BJ (cell line): Measurements from ENCODE around the gene RPUSD3. TPM values are rescaled to one million over a fixed set of nuclear protein-coding genes. Genes with fewer than 3 reads are reported as not detected.

Experiments
- CTCF ChIA-PET: fragments of 350-600 bp; formaldehyde crosslinking; extraction: SDS; loops from one replicate; lab custom pipeline; 2021; ENCODE audit warnings: antibody characterized with exemption, inconsistent platforms; lab: Yijun Ruan, JAX
- POLR2A ChIA-PET: fragments of 300-600 bp; sonication (Branson Sonifier 250); formaldehyde crosslinking; extraction: SDS; loops from one replicate; lab custom pipeline; 2021; ENCODE audit warnings: antibody characterized with exemption; lab: Charles Lee
- DNase-seq: peaks from one replicate; pipeline ENCODE4 v3.0.0-alpha.2; 2011; ENCODE audit warnings: low read depth
- H3K27me3 ChIP-seq: 2 replicates; pipeline ENCODE4 v1.6.0; 2011; ENCODE audit warnings: low read length; ENCODE audit not compliant: control insufficient read depth, insufficient read depth
- H3K36me3 ChIP-seq: 2 replicates; pipeline ENCODE4 v1.5.1; 2011; ENCODE audit warnings: low read length; ENCODE audit not compliant: control insufficient read depth, insufficient read depth
- H3K4me3 ChIP-seq: 2 replicates; pipeline ENCODE4 v1.5.1; 2011; ENCODE audit warnings: low read depth, mild to moderate bottlenecking, control low read depth, low read length
- CTCF ChIP-seq: IDR thresholded peaks from 2 replicates; pipeline ENCODE4 v1.5.1; 2011; ENCODE audit warnings: low read depth, mild to moderate bottlenecking, control low read depth, inconsistent platforms, low read length, moderate library complexity; ENCODE audit not compliant: insufficient read depth
- polyA plus RNA-seq: library from polyadenylated mRNA; depleted of rRNA; stranded (reverse); fragments of >200 nt; gene quantifications from 2 replicates; pipeline ENCODE4 v1.2.3, GENCODE V29; 2011; rRNA removed

RPUSD3 gene
- polyA plus RNA-seq, 1 experiment: 44.9 TPM

- H3K4me3 ChIP-seq: peak within 1 kb of the TSS; percentile 100
- H3K36me3 ChIP-seq: peaks cover 20% of the 10 kb centered on the region
- ChIA-PET CTCF (interaction anchor here (1.0 to 1.1 kb wide), 3 partner anchors 12 to 76 kb away, joined by 3 read pairs; no protein-coding TSS in a partner anchor), POLR2A (interaction anchor here (0.5 to 1.0 kb wide), 3 partner anchors 17 to 756 kb away, joined by 3 to 6 read pairs (median 4); no protein-coding TSS in a partner anchor)
- TF ChIP-seq CTCF: no peak
- no peaks in the 10 kb centered on the region for H3K27me3 ChIP-seq
- peak; percentile 66 for DNase-seq
Measured at GRCh38 chr3:9792405-9793160, 51.2 kb downstream of the RPUSD3 start, which contains the start of the genes ARPC4 and TADA3. Gene ARPC4, plus strand, starts transcription at chr3:9793082. Its CDS starts 40 bp downstream, at chr3:9793122. Gene TADA3, minus strand, starts transcription at chr3:9792473. Its CDS starts 1,007 bp downstream, at chr3:9791466.

DNA sequence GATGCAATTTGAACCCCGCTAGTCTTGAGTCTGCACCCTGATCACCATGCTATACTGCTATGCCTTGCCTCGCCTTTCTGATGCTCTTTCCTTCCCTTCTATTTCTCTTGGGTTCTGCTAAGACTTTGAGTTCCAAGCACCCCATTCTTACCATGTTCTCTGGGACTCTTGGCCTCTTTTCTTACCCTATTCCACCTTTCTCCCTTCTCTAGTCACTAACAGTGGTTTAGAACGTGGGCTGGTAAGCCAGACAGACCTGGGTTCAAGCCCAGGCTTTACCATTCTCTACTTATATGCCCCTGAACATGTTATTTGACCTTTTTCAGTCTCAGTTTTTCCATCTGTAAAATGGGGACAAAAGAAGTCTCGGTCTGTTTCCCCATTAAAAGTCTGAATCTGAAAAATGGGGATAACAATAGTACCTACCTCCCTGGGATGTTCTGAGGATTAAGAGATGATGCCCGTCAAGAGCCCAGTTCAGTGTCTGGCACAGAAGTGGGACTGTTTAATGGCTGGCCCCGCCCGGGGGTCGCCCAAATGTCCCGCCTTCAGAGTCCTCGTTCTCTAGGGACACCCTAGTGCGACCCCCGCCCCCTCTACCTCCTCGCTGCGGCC is 51.9 kb downstream of the RPUSD3 start:
- CTCF ChIA-PET: interaction anchor here (1.0 to 1.1 kb wide), 2 partner anchors 13 to 76 kb away, joined by 3 read pairs; no protein-coding TSS in a partner anchor
- peak overlapping the region; percentile 100 for H3K4me3 ChIP-seq
- no peaks in the 10 kb centered on the region for H3K27me3 ChIP-seq
- TF ChIP-seq CTCF: no peak
- H3K36me3 ChIP-seq: peaks cover 22% of the 10 kb centered on the region
- no peak for DNase-seq
- POLR2A ChIA-PET: interaction anchor here (1.0 kb wide), 1 partner anchor 17 kb away, joined by 4 read pairs; no protein-coding TSS in a partner anchor

GRCh38 chr3:9791127-9791526 is 52.7 kb downstream of the RPUSD3 start:
- no peaks in the 10 kb centered on the region for H3K27me3 ChIP-seq
- H3K36me3 ChIP-seq: peaks cover 25% of the 10 kb centered on the region
- TF ChIP-seq CTCF: no peak
- ChIA-PET POLR2A (no interaction called here), CTCF (interaction anchor here (0.6 to 1.0 kb wide), 2 partner anchors 10 to 684 kb away, joined by 3 read pairs; no protein-coding TSS in a partner anchor)
- H3K4me3 ChIP-seq: no peak overlapping the region
- DNase-seq: no peak

Other genes with a start within 250 kb of the RPUSD3 start
- gene MTMR14, start 194.5 kb downstream of the RPUSD3 start, polyA plus RNA-seq: 29.4 and 35.4 TPM in 2 replicates
- gene CPNE9, start 140.2 kb downstream of the RPUSD3 start, polyA plus RNA-seq: not detected in 2 replicates
- 5.7 and 10.0 TPM in 2 replicates for gene BRPF1, start 112.3 kb downstream of the RPUSD3 start, polyA plus RNA-seq
- gene OGG1, start 94.1 kb downstream of the RPUSD3 start, polyA plus RNA-seq: 27.3 and 40.9 TPM in 2 replicates
- 21.6 and 32.6 TPM in 2 replicates for gene CAMK1, start 74.1 kb downstream of the RPUSD3 start, polyA plus RNA-seq
- 84.6 and 113 TPM in 2 replicates for gene TADA3, start 51.5 kb downstream of the RPUSD3 start, polyA plus RNA-seq
- gene ARPC4, start 50.9 kb downstream of the RPUSD3 start, polyA plus RNA-seq: 238 and 257 TPM in 2 replicates
- gene TTLL3, start 33.7 kb downstream of the RPUSD3 start, polyA plus RNA-seq: 17.6 and 25.4 TPM in 2 replicates
- gene CIDEC, start 36.2 kb upstream of the RPUSD3 start, polyA plus RNA-seq: 0.09 and 0.25 TPM in 2 replicates
- 46.5 and 47.2 TPM in 2 replicates for gene JAGN1, start 46.6 kb upstream of the RPUSD3 start, polyA plus RNA-seq
- gene IL17RE, start 58.8 kb upstream of the RPUSD3 start, polyA plus RNA-seq: 2.2 and 4.0 TPM in 2 replicates
- 14.7 and 28.1 TPM in 2 replicates for gene IL17RC, start 73.1 kb upstream of the RPUSD3 start, polyA plus RNA-seq
- 22.5 and 30.3 TPM in 2 replicates for gene CRELD1, start 89.8 kb upstream of the RPUSD3 start, polyA plus RNA-seq
- gene PRRT3, start 108.4 kb upstream of the RPUSD3 start, polyA plus RNA-seq: 1.9 and 4.0 TPM in 2 replicates
- 152 and 200 TPM in 2 replicates for gene EMC3, start 142.8 kb upstream of the RPUSD3 start, polyA plus RNA-seq
- gene FANCD2, start 182.4 kb upstream of the RPUSD3 start, polyA plus RNA-seq: 5.6 and 5.9 TPM in 2 replicates